HEK293T (cell line): ENCODE results near the gene KRT7.

Experiments used
- CTCF ChIA-PET: fragments of 350-600 bp; formaldehyde crosslinking; extraction: SDS; loops from one replicate; lab custom pipeline; 2021; ENCODE audit warnings: antibody characterized with exemption, inconsistent platforms; lab: Yijun Ruan, JAX
- POLR2A ChIA-PET: fragments of 350-600 bp; formaldehyde crosslinking; extraction: SDS; loops from one replicate; lab custom pipeline; 2020; ENCODE audit warnings: antibody characterized with exemption, inconsistent platforms; lab: Yijun Ruan, JAX
- DNase-seq: peaks from one replicate; pipeline ENCODE4 v3.0.0; 2012; ENCODE audit warnings: mixed read lengths; ENCODE audit errors: extremely low spot score
- ARNT ChIP-seq: fragments of 450-650 bp; IDR thresholded peaks from 2 replicates; pipeline ENCODE4 v1.6.1; 2017; ENCODE audit warnings: mild to moderate bottlenecking
- BHLHE40 ChIP-seq: fragments of 450-650 bp; IDR thresholded peaks from 2 replicates; pipeline ENCODE4 v1.6.1; 2016; ENCODE audit warnings: mild to moderate bottlenecking, moderate library complexity, borderline replicate concordance
- CTBP1 ChIP-seq: fragments of 450-650 bp; IDR thresholded peaks from 2 replicates; pipeline ENCODE4 v1.6.1; 2016; ENCODE audit warnings: borderline replicate concordance
- ELF4 ChIP-seq: fragments of 450-650 bp; IDR thresholded peaks from 2 replicates; pipeline ENCODE4 v1.6.1; 2017; ENCODE audit warnings: antibody characterized with exemption
- FOXA1 ChIP-seq: fragments of 450-650 bp; IDR thresholded peaks from 2 replicates; pipeline ENCODE4 v1.6.1; 2016; ENCODE audit warnings: mild to moderate bottlenecking
- FOXK2 ChIP-seq: fragments of 450-650 bp; IDR thresholded peaks from 2 replicates; pipeline ENCODE4 v1.6.1; 2016; ENCODE audit warnings: mild to moderate bottlenecking
- FOXM1 ChIP-seq: fragments of 450-650 bp; IDR thresholded peaks from 2 replicates; pipeline ENCODE4 v1.6.1; 2017; ENCODE audit warnings: mild to moderate bottlenecking, borderline replicate concordance
- HDGF ChIP-seq: fragments of 450-650 bp; IDR thresholded peaks from 2 replicates; pipeline ENCODE4 v1.6.1; 2017; ENCODE audit warnings: antibody characterized with exemption, borderline replicate concordance
- L3MBTL2 ChIP-seq: fragments of 450-650 bp; conservative IDR thresholded peaks from 2 replicates; pipeline ENCODE4 v1.6.1; 2016; ENCODE audit warnings: mild to moderate bottlenecking
- LEF1 ChIP-seq: fragments of 450-650 bp; IDR thresholded peaks from 2 replicates; pipeline ENCODE4 v1.6.1; 2017; ENCODE audit warnings: mild to moderate bottlenecking, borderline replicate concordance
- NFRKB ChIP-seq: fragments of 450-650 bp; IDR thresholded peaks from 2 replicates; pipeline ENCODE4 v1.6.1; 2016; ENCODE audit warnings: mild to moderate bottlenecking, moderate library complexity
- SP1 ChIP-seq: fragments of 450-650 bp; IDR thresholded peaks from 2 replicates; pipeline ENCODE4 v1.6.1; 2017
- SUZ12 ChIP-seq: fragments of 450-650 bp; IDR thresholded peaks from 2 replicates; pipeline ENCODE4 v1.6.1; 2016; ENCODE audit warnings: mild to moderate bottlenecking
- TARDBP ChIP-seq: fragments of 450-650 bp; IDR thresholded peaks from 2 replicates; pipeline ENCODE4 v1.6.1; 2016
- ZNF384 ChIP-seq: fragments of 450-650 bp; IDR thresholded peaks from 2 replicates; pipeline ENCODE4 v1.6.1; 2016
- TF ChIP-seq, protein P1 (sequence below): fragments of 450-650 bp; IDR thresholded peaks from 2 replicates; pipeline ENCODE4 v1.6.1; 2016

Gene KRT7

GRCh38 chr12:52187206-52187605, 45.8 kb upstream of the KRT7 start:
- TF ChIP-seq FOXA1 (no peak), L3MBTL2 (no peak), ARNT (no peak), CTBP1 (no peak)
- CTCF ChIA-PET, result interaction anchor here (1.3 kb wide), 1 partner anchor 14 kb away, joined by 4 read pairs; no protein-coding TSS in a partner anchor
- DNase-seq, result no peak
- POLR2A ChIA-PET, result no interaction called here

- POLR2A ChIA-PET, result no interaction called here
- DNase-seq, result no peak
- no peak for TF ChIP-seq L3MBTL2
- no peak for TF ChIP-seq ELF4
- CTCF ChIA-PET, result interaction anchor here (1.3 kb wide), 1 partner anchor 15 kb away, joined by 4 read pairs; no protein-coding TSS in a partner anchor
Measured at GRCh38 chr12:52187640-52188039, 45.4 kb upstream of the KRT7 start.

GRCh38 chr12:52188658-52189057, 44.4 kb upstream of the KRT7 start:
- CTCF ChIA-PET, result interaction anchor here (1.1 kb wide), 1 partner anchor 13 kb away, joined by 3 read pairs; no protein-coding TSS in a partner anchor
- POLR2A ChIA-PET, result interaction anchor here (1.0 kb wide), 1 partner anchor 8 kb away, joined by 3 read pairs; no protein-coding TSS in a partner anchor

GRCh38 chr12:52189376-52190174, 43.5 kb upstream of the KRT7 start:
- ChIA-PET POLR2A (interaction anchor here (1.0 kb wide), 1 partner anchor 9 kb away, joined by 3 read pairs; no protein-coding TSS in a partner anchor), CTCF (no interaction called here)
- DNase-seq, result no peak
- TF ChIP-seq FOXK2, result no peak
- no peak for TF ChIP-seq FOXA1
- no peak for TF ChIP-seq BHLHE40
- TF ChIP-seq ELF4, result no peak
- no peak for TF ChIP-seq LEF1
- no peak for TF ChIP-seq HDGF
- TF ChIP-seq SP1, result no peak
- TF ChIP-seq FOXM1, result no peak
- TF ChIP-seq ZNF384, result no peak
- TF ChIP-seq NFRKB, result no peak
- TF ChIP-seq L3MBTL2, result no peak
- TF ChIP-seq, protein P1, sequence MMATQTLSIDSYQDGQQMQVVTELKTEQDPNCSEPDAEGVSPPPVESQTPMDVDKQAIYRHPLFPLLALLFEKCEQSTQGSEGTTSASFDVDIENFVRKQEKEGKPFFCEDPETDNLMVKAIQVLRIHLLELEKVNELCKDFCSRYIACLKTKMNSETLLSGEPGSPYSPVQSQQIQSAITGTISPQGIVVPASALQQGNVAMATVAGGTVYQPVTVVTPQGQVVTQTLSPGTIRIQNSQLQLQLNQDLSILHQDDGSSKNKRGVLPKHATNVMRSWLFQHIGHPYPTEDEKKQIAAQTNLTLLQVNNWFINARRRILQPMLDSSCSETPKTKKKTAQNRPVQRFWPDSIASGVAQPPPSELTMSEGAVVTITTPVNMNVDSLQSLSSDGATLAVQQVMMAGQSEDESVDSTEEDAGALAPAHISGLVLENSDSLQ, result no peak
- TF ChIP-seq TARDBP, result no peak
- TF ChIP-seq ARNT, result no peak
- TF ChIP-seq SUZ12, result no peak
- no peak for TF ChIP-seq CTBP1

More at GRCh38 chr12:52188658-52189057, 44.4 kb upstream of the KRT7 start:
- DNase-seq, result no peak
- no peak for TF ChIP-seq HDGF
- no peak for TF ChIP-seq ELF4
- TF ChIP-seq FOXA1, result no peak
- no peak for TF ChIP-seq NFRKB
- TF ChIP-seq ZNF384, result no peak
- no peak for TF ChIP-seq LEF1
- TF ChIP-seq FOXK2, result no peak
- no peak for TF ChIP-seq SUZ12
- TF ChIP-seq SP1, result no peak
- TF ChIP-seq BHLHE40, result no peak
- no peak for TF ChIP-seq FOXM1
- TF ChIP-seq ARNT, result no peak

- ChIA-PET CTCF (interaction anchor here (0.6 kb wide), 1 partner anchor 89 kb away, joined by 3 read pairs; no protein-coding TSS in a partner anchor), POLR2A (no interaction called here)
- TF ChIP-seq HDGF (no peak), SP1 (no peak), CTBP1 (no peak)
- no peak for DNase-seq
Measured at GRCh38 chr12:52190860-52191729, 41.9 kb upstream of the KRT7 start.

DNA sequence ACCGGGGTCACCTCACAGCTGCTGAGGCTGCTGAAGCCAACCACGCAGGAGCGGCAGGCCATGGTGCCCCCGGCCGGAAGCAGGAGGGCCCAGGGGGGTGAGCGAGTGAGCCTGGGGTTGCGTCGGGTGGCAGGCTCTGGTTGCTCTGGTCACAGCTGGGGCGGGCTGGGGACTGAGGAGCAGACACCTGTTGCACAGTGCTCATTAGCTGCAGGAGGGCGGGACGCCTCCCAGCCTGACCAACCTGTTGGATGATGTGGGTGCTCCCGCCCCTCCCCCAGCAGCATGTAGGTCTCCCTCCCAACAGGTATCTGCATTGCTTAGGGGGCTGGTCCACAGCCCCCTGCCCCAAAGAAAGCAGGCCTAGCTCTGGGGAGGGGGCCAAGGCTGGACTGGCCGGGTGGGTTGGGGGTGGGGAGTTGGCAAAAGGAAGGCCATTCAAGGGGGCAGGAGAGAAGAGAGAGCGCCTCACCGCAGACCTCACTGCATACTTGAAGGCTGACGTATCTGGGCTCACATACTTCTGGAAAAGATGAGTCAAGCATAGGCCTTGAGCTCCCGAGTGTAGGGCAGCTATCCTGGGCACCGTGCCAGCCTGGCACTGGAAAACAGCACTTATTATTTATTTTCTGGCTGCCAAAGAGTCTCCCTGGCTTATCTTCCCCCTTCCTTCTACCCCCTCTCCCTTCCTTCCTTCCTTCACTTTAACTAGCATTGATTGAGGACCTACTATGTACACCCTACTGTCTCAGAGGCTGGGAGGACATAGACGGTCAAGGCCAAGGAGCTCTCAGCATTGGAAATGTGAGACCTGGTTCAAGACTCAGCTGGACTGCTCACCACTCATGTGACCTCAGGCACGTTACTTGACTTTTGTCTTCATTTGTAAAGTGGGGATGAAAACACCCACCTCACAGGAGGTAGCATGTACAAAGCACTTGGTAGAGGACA, 40.9 kb upstream of the KRT7 start, which contains the start of gene KRT80:
TSS of gene KRT80 (minus strand) at position 174 of the 951 bp plus-strand sequence. CDS start at position 62, 112 bp downstream.
- no peak for TF ChIP-seq SP1
- TF ChIP-seq SUZ12, result no peak
- TF ChIP-seq, protein P1, result no peak
- TF ChIP-seq FOXK2, result no peak
- TF ChIP-seq ARNT, result no peak
- no peak for TF ChIP-seq CTBP1
- no peak for TF ChIP-seq TARDBP
- no peak for TF ChIP-seq BHLHE40
- TF ChIP-seq HDGF, result no peak
- no peak for TF ChIP-seq L3MBTL2
- TF ChIP-seq NFRKB, result no peak
- TF ChIP-seq ELF4, result no peak
- TF ChIP-seq ZNF384, result no peak
- no peak for TF ChIP-seq FOXA1
- no peak for TF ChIP-seq LEF1
- no peak for TF ChIP-seq FOXM1
- no peak for DNase-seq
- CTCF ChIA-PET, result interaction anchor here (0.7 kb wide), 1 partner anchor 60 kb away, joined by 4 read pairs; no protein-coding TSS in a partner anchor
- POLR2A ChIA-PET, result no interaction called here
